GM23248 (cell line): ENCODE data around the gene PKP1. TPM values are rescaled to one million over a fixed set of nuclear protein-coding genes. Genes with fewer than 3 reads are reported as not detected.

Experiments used
- DNase-seq: peaks from one replicate; pipeline ENCODE4 v3.0.0-alpha.2; 2015
- H2AFZ ChIP-seq: fragments of 200-600 bp; sonication (generic); 2 replicates; pipeline ENCODE4 v1.6.1; 2016; ENCODE audit warnings: antibody characterized with exemption
- H3F3A ChIP-seq: fragments of 200-600 bp; sonication (generic); 2 replicates; pipeline ENCODE4 v1.6.1; 2016; ENCODE audit warnings: mild to moderate bottlenecking, antibody characterized with exemption, mixed run types; ENCODE audit not compliant: insufficient read depth
- H3K27ac ChIP-seq: fragments of 200-600 bp; sonication (generic); 2 replicates; pipeline ENCODE4 v1.5.1; 2016; ENCODE audit warnings: mild to moderate bottlenecking
- H3K27me3 ChIP-seq: fragments of 200-600 bp; sonication (generic); replicated peaks from 2 replicates; pipeline ENCODE4 v1.6.1; 2016; ENCODE audit warnings: mild to moderate bottlenecking; ENCODE audit not compliant: insufficient read depth
- H3K36me3 ChIP-seq: fragments of 200-600 bp; sonication (generic); 2 replicates; pipeline ENCODE4 v1.6.1; 2016; ENCODE audit warnings: low read depth, mild to moderate bottlenecking
- H3K4me1 ChIP-seq: fragments of 200-600 bp; sonication (generic); 2 replicates; pipeline ENCODE4 v1.6.1; 2016; ENCODE audit warnings: mild to moderate bottlenecking; ENCODE audit not compliant: insufficient read depth
- H3K4me2 ChIP-seq: fragments of 200-600 bp; sonication (generic); one replicate; pipeline ENCODE4 v1.6.1; 2016; ENCODE audit warnings: mild to moderate bottlenecking; ENCODE audit not compliant: unreplicated experiment
- H3K4me3 ChIP-seq: fragments of 200-600 bp; sonication (generic); 2 replicates; pipeline ENCODE4 v1.5.1; 2016; ENCODE audit warnings: mild to moderate bottlenecking
- H3K79me2 ChIP-seq: fragments of 200-600 bp; sonication (generic); 2 replicates; pipeline ENCODE4 v1.6.1; 2016; ENCODE audit warnings: mild to moderate bottlenecking; ENCODE audit not compliant: insufficient read depth
- H3K9ac ChIP-seq: fragments of 200-600 bp; sonication (generic); 2 replicates; pipeline ENCODE4 v1.6.1; 2016; ENCODE audit warnings: mild to moderate bottlenecking
- H3K9me2 ChIP-seq: fragments of 200-600 bp; sonication (generic); 2 replicates; pipeline ENCODE4 v1.6.1; 2016; ENCODE audit warnings: mixed run types, mild to moderate bottlenecking, moderate library complexity; ENCODE audit not compliant: insufficient read depth
- H3K9me3 ChIP-seq: fragments of 200-600 bp; sonication (generic); one replicate; pipeline ENCODE4 v1.6.1; 2017; ENCODE audit warnings: low read depth
- H4K20me1 ChIP-seq: fragments of 200-600 bp; sonication (generic); 2 replicates; pipeline ENCODE4 v1.6.0; 2016; ENCODE audit not compliant: insufficient read depth
- EZH2 ChIP-seq: fragments of 200-600 bp; sonication (generic); IDR thresholded peaks from 2 replicates; pipeline ENCODE4 v1.6.1; 2018; ENCODE audit warnings: antibody characterized with exemption, mild to moderate bottlenecking; ENCODE audit not compliant: insufficient read depth, poor library complexity, severe bottlenecking
- EZH2phosphoT487 ChIP-seq: fragments of 200-600 bp; sonication (generic); IDR thresholded peaks from 2 replicates; pipeline ENCODE4 v1.6.1; 2018; ENCODE audit warnings: antibody characterized with exemption, moderate library complexity, mild to moderate bottlenecking, low read depth; ENCODE audit not compliant: insufficient read depth
- WGBS, 2 experiments: methylation state at CpG; one replicate each; pipeline ENCODE4 v1.1.6; 2015 to 2017; ENCODE audit warnings: low lambda C conversion rate in 2 of 2, low coverage in 1 of 2; ENCODE audit errors: missing lambda C conversion rate in 2 of 2; 5-methylcytosine and 5-hydroxymethylcytosine counted together
- in situ Hi-C: fragments of 300-500 bp; cut with MboI; formaldehyde crosslinking; loops from 2 replicates; pipeline ENCODE4 v1.15.0; 2020
- polyA plus RNA-seq: library from polyadenylated mRNA; unstranded; fragments of >200 nt; fragmentation: Nextera tagmentation; extraction: Ambion mirVana; gene quantifications from 2 replicates; pipeline ENCODE4 v1.2.1, GENCODE V29; 2016
- total RNA-seq: library from RNA; depleted of rRNA; stranded (reverse); fragments of >200 nt; shearing (Covaris generic); gene quantifications from 2 replicates; pipeline ENCODE4 v1.2.3, GENCODE V29; 2014

Gene PKP1
- total and polyA plus RNA-seq, 2 experiments from 2014 or later: 0.15 to 0.43 TPM

DNA sequence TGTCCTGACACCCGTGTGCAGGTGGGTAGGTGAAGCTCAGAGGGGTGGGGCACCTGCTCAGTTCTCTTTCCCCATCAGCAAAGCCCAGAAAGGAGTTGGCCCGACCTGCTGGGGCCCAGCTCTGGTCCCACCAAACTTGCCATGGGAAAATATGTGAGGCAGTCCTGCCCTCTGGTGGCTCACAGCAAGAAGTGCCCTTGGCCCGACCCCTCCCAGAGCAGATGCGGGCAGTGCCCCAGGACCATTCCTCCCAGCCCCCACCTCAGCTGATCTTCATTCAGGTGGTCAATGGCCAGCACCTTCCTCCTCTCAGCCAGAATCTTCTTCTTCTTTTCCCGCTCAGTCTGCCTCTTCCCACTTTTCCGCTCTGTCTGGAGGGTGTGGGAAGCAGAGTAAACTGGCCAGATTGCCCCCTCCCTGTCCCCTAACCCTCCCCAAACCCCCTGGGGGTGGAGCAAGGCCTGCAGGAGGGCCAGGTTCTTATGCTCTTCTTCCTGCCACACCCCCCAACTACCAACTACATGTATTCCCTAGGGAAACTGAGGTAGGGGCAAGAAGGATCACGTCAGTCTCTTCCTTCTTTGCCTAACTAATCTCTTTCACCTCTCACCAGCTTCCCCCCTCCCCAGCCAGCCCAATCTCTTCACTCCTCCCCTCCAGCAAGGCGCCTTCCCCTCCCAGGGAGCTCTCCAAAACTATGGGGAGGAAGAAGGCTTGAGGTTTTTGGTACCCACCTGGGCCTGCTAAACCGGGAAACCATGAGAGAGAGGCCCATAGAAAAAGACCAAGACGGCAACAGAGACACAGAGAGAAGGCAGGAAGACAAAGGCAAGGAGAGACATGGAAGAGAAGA, 78.6 kb downstream of the PKP1 start:
- Histone ChIP-seq H3K36me3 (no peaks in the 10 kb centered on the region), H3K79me2 (no peaks in the 10 kb centered on the region), H3K4me1 (no peaks in the 10 kb centered on the region), H3F3A (no peaks in the 10 kb centered on the region), H4K20me1 (no peaks in the 10 kb centered on the region), H3K27ac (no peak overlapping the region), H3K9me2 (no peaks in the 10 kb centered on the region), H3K9ac (no peak overlapping the region), H3K27me3 (peaks cover 10% of the 10 kb centered on the region; the same call in 1 of the 2 replicates), H3K4me2 (no peak overlapping the region), H2AFZ (no peak overlapping the region), H3K9me3 (no peaks in the 10 kb centered on the region), H3K4me3 (no peak overlapping the region)
- in situ Hi-C loops: no loop called here
- peak; percentile 68 for DNase-seq
- 25 to 30% methylated on average over 9 to 10 of the region's 10 CpGs for WGBS, 2 experiments
- TF ChIP-seq EZH2: no peak
- TF ChIP-seq EZH2phosphoT487: no peak

GRCh38 chr1:201362906-201363305, 79.6 kb downstream of the PKP1 start:
- Histone ChIP-seq H3K4me2 (no peak overlapping the region), H3K9me3 (no peaks in the 10 kb centered on the region), H3K9ac (no peak overlapping the region), H3K9me2 (no peaks in the 10 kb centered on the region), H3K27ac (no peak overlapping the region), H3K4me1 (no peaks in the 10 kb centered on the region), H3K79me2 (no peaks in the 10 kb centered on the region), H4K20me1 (no peaks in the 10 kb centered on the region), H2AFZ (no peak overlapping the region), H3F3A (no peaks in the 10 kb centered on the region), H3K36me3 (no peaks in the 10 kb centered on the region), H3K4me3 (no peak overlapping the region), H3K27me3 (peaks cover 20% of the 10 kb centered on the region)
- no peak for DNase-seq
- in situ Hi-C loops: no loop called here
- WGBS, 2 experiments: 81 to 88% methylated on average over 3 of the region's 3 CpGs
- TF ChIP-seq EZH2 (no peak), EZH2phosphoT487 (no peak)

- TF ChIP-seq EZH2 (no peak), EZH2phosphoT487 (no peak)
- H3F3A ChIP-seq: no peaks in the 10 kb centered on the region
- H3K9ac ChIP-seq: no peak overlapping the region
- no peak overlapping the region for H3K4me2 ChIP-seq
- H3K27ac ChIP-seq: no peak overlapping the region
- H3K9me2 ChIP-seq: no peaks in the 10 kb centered on the region
- in situ Hi-C loops: no loop called here
- H3K27me3 ChIP-seq: peaks cover 22% of the 10 kb centered on the region
- no peaks in the 10 kb centered on the region for H3K36me3 ChIP-seq
- H3K4me3 ChIP-seq: no peak overlapping the region
- 74 to 78% methylated on average over 8 of the region's 8 CpGs for WGBS, 2 experiments
- no peaks in the 10 kb centered on the region for H3K9me3 ChIP-seq
- no peaks in the 10 kb centered on the region for H4K20me1 ChIP-seq
- no peaks in the 10 kb centered on the region for H3K4me1 ChIP-seq
- DNase-seq: no peak
- H3K79me2 ChIP-seq: no peaks in the 10 kb centered on the region
- no peak overlapping the region for H2AFZ ChIP-seq
Observed at GRCh38 chr1:201363467-201363866, 80.2 kb downstream of the PKP1 start.

DNA sequence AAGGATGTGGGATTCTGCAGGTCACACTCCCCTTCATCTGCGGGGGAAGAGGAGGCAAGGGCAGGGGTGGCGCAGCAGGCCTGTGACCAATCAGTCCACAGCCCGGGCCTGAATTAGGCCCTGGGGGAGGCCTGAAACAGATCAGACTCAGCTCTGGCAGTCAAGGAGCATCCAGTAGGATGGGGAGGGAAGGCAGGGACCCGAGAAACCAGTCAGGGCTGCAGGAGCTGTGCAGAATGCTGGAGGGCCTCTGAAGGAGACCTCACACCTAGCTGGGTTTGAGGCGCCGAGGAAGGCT, 81.5 kb downstream of the PKP1 start:
- no peaks in the 10 kb centered on the region for H3K9me3 ChIP-seq
- H3K4me2 ChIP-seq: no peak overlapping the region
- no peaks in the 10 kb centered on the region for H3K79me2 ChIP-seq
- in situ Hi-C loops: no loop called here
- H3K36me3 ChIP-seq: no peaks in the 10 kb centered on the region
- TF ChIP-seq EZH2 (no peak), EZH2phosphoT487 (no peak)
- no peaks in the 10 kb centered on the region for H3K9me2 ChIP-seq
- no peak overlapping the region for H3K27ac ChIP-seq
- 73 to 77% methylated on average over 6 of the region's 6 CpGs for WGBS, 2 experiments
- no peak for DNase-seq
- no peaks in the 10 kb centered on the region for H3K4me1 ChIP-seq
- peaks cover 27% of the 10 kb centered on the region for H3K27me3 ChIP-seq
- no peaks in the 10 kb centered on the region for H4K20me1 ChIP-seq
- H3K4me3 ChIP-seq: no peak overlapping the region
- H3K9ac ChIP-seq: no peak overlapping the region
- no peak overlapping the region for H2AFZ ChIP-seq
- H3F3A ChIP-seq: no peaks in the 10 kb centered on the region

DNA sequence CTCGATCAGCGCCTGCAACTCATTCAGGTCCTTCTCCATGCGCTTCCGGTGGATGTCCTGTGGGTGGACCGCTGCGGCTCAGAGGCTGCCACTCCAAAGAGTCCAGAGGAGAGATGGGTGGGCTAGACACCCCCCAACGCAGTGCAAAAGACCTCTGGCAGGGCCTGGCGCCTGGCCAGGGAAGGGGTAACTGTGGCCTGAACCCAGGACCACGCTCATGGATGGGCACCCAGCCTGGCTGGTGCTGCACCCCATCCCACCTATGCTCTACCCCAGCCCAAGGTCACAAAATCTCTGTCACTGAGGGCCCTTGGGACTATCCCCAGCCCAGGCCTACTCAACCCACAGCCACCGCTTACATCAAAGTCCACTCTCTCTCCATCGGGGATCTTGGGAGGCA, 81.9 kb downstream of the PKP1 start:
- Histone ChIP-seq H4K20me1 (no peaks in the 10 kb centered on the region), H3K27me3 (peaks cover 28% of the 10 kb centered on the region), H3K4me1 (no peaks in the 10 kb centered on the region), H3K9me2 (no peaks in the 10 kb centered on the region), H3K4me3 (no peak overlapping the region), H3K4me2 (no peak overlapping the region), H3K27ac (no peak overlapping the region), H3F3A (no peaks in the 10 kb centered on the region), H3K9ac (no peak overlapping the region), H3K79me2 (no peaks in the 10 kb centered on the region), H3K9me3 (no peaks in the 10 kb centered on the region), H2AFZ (no peak overlapping the region), H3K36me3 (no peaks in the 10 kb centered on the region)
- TF ChIP-seq EZH2phosphoT487 (no peak), EZH2 (no peak)
- in situ Hi-C loops: no loop called here
- no peak for DNase-seq
- 72 to 79% methylated on average over 11 of the region's 11 CpGs for WGBS, 2 experiments
